H1 (cell line): ENCODE data around the gene ZBTB25. TPM values are rescaled to one million over a fixed set of nuclear protein-coding genes. Genes with fewer than 3 reads are reported as not detected.

Source experiments
- BRCA1 ChIP-seq: IDR thresholded peaks from 2 replicates; pipeline ENCODE4 v1.6.1; 2012; ENCODE audit warnings: low read depth, low read length, improper control_type of control experiment
- POU5F1 ChIP-seq: IDR thresholded peaks from 2 replicates; pipeline ENCODE4 v1.6.1; 2011; ENCODE audit warnings: low read depth, mild to moderate bottlenecking, low read length, moderate library complexity
- RNF2 ChIP-seq: fragments of 200-900, 300-1000 bp; sonication (generic); IDR thresholded peaks from 2 replicates; pipeline ENCODE4 v1.7.1; 2016; ENCODE audit warnings: borderline replicate concordance, low read depth, mild to moderate bottlenecking, antibody characterized with exemption, low read length; ENCODE audit not compliant: poor library complexity, severe bottlenecking; ENCODE audit errors: missing control alignments
- YY1 ChIP-seq: IDR thresholded peaks from 2 replicates; pipeline ENCODE4 v1.6.1; 2011; ENCODE audit warnings: low read depth, mild to moderate bottlenecking, low read length
- polyA plus RNA-seq, 7 experiments: library from polyadenylated mRNA; depleted of rRNA in 3 of 7; stranded (reverse) in 5 of 7; unstranded in 2 of 7; fragments of >200 nt in 5 of 7; fragments of 200-250 nt in 2 of 7; gene quantifications; 1 replicate in 5 of 7; 2 replicates in 1 of 7; 4 replicates in 1 of 7; pipeline versions ENCODE4 v1.2.1 to v1.2.3, GENCODE V29; 2011 to 2013; ENCODE audit warnings: missing spikeins in 2 of 7, mixed read lengths in 2 of 7
- total RNA-seq: library from RNA; stranded (reverse); fragmentation: NEBNext Ultra II Directional; extraction: Animal tissue kit (Norgen Biotek cat#: 25700); gene quantifications from 2 replicates; pipeline ENCODE4 v1.2.1, GENCODE V29; 2021

ZBTB25 gene
- total and polyA plus RNA-seq, 2 of the 8 experiments (the other 6 are each of a cell fraction or from before 2014, with no cell fraction given): 5.4 to 11.4 TPM

- no peak for TF ChIP-seq BRCA1
- TF ChIP-seq POU5F1: no peak
- TF ChIP-seq RNF2: no peak
- no peak for TF ChIP-seq YY1
Measured at GRCh38 chr14:64422005-64422404, 81.6 kb downstream of the ZBTB25 start (continued).
